Measurements from ENCODE around the gene HNRNPDL. TPM values are rescaled to one million over a fixed set of nuclear protein-coding genes. Genes with fewer than 3 reads are reported as not detected.
"Not testable (repeated sequence)": the region's sequence is repeated elsewhere in the genome, so short reads cannot be mapped to it uniquely, and the experiment has no call there.

Gene HNRNPDL
- polyA plus RNA-seq, 1 experiment, result 74.1 TPM

DNA sequence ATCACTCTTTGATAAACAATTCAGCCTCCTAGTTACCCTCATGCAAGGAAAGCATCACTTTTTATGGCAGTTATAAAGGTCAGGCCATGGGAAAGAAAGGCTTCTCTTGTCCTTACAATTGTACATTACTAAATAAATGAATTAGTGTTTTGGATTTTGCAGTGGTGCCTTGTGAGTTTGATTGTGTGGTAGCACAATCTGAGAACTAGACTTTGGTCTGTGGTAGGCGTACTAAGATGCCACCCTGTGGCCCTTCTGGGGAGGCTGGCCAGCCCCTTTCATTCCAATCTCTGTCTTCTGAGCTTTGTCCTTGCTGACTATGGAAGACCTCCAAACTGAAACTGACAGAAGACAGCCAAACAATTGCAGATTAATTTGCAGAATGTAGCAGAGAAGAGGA lies 41.9 kb downstream of the HNRNPDL start:
- TF ChIP-seq, protein P1, sequence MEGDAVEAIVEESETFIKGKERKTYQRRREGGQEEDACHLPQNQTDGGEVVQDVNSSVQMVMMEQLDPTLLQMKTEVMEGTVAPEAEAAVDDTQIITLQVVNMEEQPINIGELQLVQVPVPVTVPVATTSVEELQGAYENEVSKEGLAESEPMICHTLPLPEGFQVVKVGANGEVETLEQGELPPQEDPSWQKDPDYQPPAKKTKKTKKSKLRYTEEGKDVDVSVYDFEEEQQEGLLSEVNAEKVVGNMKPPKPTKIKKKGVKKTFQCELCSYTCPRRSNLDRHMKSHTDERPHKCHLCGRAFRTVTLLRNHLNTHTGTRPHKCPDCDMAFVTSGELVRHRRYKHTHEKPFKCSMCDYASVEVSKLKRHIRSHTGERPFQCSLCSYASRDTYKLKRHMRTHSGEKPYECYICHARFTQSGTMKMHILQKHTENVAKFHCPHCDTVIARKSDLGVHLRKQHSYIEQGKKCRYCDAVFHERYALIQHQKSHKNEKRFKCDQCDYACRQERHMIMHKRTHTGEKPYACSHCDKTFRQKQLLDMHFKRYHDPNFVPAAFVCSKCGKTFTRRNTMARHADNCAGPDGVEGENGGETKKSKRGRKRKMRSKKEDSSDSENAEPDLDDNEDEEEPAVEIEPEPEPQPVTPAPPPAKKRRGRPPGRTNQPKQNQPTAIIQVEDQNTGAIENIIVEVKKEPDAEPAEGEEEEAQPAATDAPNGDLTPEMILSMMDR (IDR thresholded peaks at IDR 0.05; ENCODE audit: insufficient read depth, low read depth, low read length), result no peak
- Histone ChIP-seq H3K36me3 (ENCODE audit: control insufficient read depth, insufficient read depth, low read length) (no peaks in the 10 kb centered on the region), H3K27me3 (ENCODE audit: control insufficient read depth, insufficient read depth, low read length) (no peaks in the 10 kb centered on the region; the same call in 1 of the 2 replicates), H3K4me3 (ENCODE audit: low read depth, low read length) (no peak overlapping the region)
- no peak for DNase-seq (ENCODE audit: low read depth)
- ChIA-PET CTCF (interaction anchor here (0.9 to 1.1 kb wide), 2 partner anchors 8 to 10 kb away, joined by 3 read pairs; no protein-coding TSS in a partner anchor), POLR2A (no interaction called here)

DNA sequence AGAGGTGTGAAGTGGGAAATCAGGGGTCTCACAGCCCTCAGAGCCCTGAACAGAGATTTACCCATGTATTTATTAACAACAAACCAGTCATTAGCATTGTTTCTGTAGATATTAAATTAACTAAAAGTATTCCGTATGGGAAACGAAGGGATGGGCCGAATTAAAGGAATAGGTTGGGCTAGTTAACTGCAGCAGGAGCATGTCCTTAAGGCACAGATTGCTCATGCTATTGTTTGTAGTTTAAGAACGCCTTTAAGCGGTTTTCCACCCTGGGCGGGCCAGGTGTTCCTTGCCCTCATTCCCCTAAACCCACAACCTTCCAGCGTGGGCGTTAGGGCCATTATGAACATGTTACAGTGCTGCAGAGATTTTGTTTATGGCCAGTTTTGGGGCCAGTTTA lies 44.0 kb downstream of the HNRNPDL start:
- DNase-seq (ENCODE audit: low read depth); CTCF ChIA-PET; POLR2A ChIA-PET; H3K27me3 ChIP-seq (ENCODE audit: control insufficient read depth, insufficient read depth, low read length); H3K4me3 ChIP-seq (ENCODE audit: low read depth, low read length); H3K36me3 ChIP-seq (ENCODE audit: control insufficient read depth, insufficient read depth, low read length): not testable (repeated sequence)

DNA sequence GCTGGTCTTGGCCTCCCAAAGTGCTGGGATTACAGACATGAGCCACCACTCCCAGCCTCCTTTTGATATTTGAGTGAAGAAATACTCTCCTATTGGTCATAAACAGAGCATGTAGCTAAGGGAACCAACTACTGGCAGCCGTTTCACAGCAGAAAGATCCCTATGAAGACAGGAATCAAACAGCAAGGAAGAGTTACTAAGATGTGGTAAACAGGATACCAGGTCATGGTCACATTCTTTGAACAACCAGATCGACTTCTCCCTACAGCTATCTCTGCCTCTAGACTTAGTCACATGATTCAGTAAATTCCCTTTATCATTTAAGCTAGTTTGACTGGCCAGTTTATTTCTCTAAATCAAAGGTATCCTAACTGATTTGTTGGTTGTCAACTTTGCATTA lies 47.5 kb downstream of the HNRNPDL start:
- ChIA-PET POLR2A (no interaction called here), CTCF (interaction anchor here (0.5 to 1.1 kb wide), 2 partner anchors 22 to 46 kb away, joined by 3 to 4 read pairs; no protein-coding TSS in a partner anchor)
- TF ChIP-seq, protein P1 (IDR thresholded peaks at IDR 0.05; ENCODE audit: insufficient read depth, low read depth, low read length), result no peak
- Histone ChIP-seq H3K4me3 (ENCODE audit: low read depth, low read length) (no peak overlapping the region), H3K27me3 (ENCODE audit: control insufficient read depth, insufficient read depth, low read length) (no peaks in the 10 kb centered on the region), H3K36me3 (ENCODE audit: control insufficient read depth, insufficient read depth, low read length) (no peaks in the 10 kb centered on the region)
- DNase-seq (ENCODE audit: low read depth), result no peak

DNA sequence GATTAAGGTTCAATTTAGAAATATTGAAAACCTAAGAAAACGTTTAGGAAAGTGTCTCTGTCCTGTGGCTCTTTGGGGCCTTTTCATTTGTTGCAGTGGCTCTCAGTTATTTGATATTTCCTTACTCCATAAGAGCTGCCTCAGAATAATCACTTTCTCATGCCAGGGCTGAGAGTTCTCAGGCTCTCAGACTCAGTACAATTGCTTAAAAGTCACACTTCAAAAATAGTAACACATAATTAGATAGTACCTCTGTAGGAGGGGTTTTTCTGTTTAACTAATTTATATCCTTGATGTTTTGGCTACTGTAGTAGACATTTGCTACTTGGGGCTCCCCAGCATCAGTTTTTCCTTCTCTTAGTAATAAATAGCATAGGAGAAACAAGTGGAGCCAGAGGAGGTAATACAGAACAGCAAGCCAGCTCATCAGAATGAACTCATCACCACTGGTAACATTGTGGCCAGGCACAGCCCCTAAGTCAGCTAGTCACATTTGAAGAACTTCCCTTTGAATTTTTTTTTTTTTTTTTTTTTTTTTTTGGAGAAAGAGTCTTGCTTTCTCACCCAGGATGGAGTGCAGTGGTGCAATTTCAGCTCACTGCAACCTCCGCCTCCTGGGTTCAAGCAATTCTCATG lies 48.5 kb downstream of the HNRNPDL start:
- CTCF ChIA-PET, result interaction anchor here (2.0 kb wide), 1 partner anchor 20 kb away, joined by 5 read pairs; no protein-coding TSS in a partner anchor
- POLR2A ChIA-PET, result interaction anchor here (0.6 kb wide), 2 partner anchors 21 to 134 kb away, joined by 3 to 10 read pairs; no protein-coding TSS in a partner anchor

DNA sequence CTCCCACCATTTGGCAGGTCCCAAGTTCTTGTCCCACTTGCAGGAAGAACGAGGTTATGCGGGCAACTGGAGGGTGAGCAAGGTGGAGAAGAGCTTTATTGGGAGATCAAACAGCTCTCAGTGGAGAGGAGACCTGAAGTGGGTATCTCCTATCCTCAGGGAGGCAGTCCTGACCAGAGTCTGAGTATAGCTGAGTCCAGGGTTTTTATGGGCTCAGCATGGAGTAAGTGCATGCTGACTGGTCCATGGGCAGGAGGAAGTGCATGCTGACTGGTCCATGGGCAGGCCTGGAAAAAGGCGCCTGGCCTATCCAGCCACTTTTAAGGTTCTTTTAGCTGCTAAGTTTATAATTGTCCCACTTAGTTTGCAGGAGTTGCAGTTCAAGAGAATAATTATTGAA lies 49.0 kb downstream of the HNRNPDL start:
- TF ChIP-seq, protein P1 (IDR thresholded peaks at IDR 0.05; ENCODE audit: insufficient read depth, low read depth, low read length), result no peak
- CTCF ChIA-PET, result interaction anchor here (0.9 to 2.0 kb wide), 2 partner anchors 17 to 20 kb away, joined by 3 to 5 read pairs; no protein-coding TSS in a partner anchor
- H3K36me3 ChIP-seq (ENCODE audit: control insufficient read depth, insufficient read depth, low read length), result no peaks in the 10 kb centered on the region
- no peak for DNase-seq (ENCODE audit: low read depth)
- no peak overlapping the region for H3K4me3 ChIP-seq (ENCODE audit: low read depth, low read length)
- POLR2A ChIA-PET, result no interaction called here
- H3K27me3 ChIP-seq (ENCODE audit: control insufficient read depth, insufficient read depth, low read length), result no peaks in the 10 kb centered on the region

More for the DNA sequence above, 48.5 kb downstream of the HNRNPDL start:
- Histone ChIP-seq H3K4me3 (ENCODE audit: low read depth, low read length) (no peak overlapping the region), H3K27me3 (ENCODE audit: control insufficient read depth, insufficient read depth, low read length) (no peaks in the 10 kb centered on the region), H3K36me3 (ENCODE audit: control insufficient read depth, insufficient read depth, low read length) (no peaks in the 10 kb centered on the region)
- TF ChIP-seq, protein P1 (IDR thresholded peaks at IDR 0.05; ENCODE audit: insufficient read depth, low read depth, low read length), result no peak
- no peak for DNase-seq (ENCODE audit: low read depth)

Measured in BJ (cell line).